GM21786 (cell line): ENCODE measurements around the gene TBC1D2B.

Experiments
- ATAC-seq: cut with Tn5 transposase; IDR thresholded peaks from one replicate; pipeline ENCODE4 v1.9.1; 2021; ENCODE audit not compliant: unreplicated experiment

The TBC1D2B gene

DNA sequence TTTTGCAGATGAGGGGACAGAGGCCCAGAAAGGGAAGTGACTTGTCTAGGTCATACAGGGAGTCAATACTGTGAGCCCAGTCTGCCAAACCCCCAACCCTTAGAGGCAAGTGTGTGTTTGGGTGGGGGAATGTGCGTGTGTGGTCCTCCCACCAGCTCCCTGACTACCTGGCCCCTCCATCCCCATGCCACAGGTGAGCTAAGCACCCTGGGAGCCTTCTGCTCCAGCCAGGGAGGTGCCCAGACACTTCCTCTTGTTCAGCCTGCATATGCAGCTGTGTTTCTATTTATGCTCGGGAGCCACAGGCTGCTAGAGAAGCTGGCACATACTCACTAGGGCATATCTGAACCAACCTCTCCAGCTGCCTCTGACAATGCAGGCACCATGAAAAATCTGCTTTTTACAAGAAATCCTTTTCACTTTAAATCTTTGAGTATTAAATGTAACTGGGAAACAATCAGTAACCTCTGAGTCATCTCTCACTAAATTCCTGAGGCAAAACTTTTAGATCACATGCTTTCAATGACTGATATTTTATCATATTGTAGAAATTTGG lies 20.7 kb downstream of the TBC1D2B start:
- no peak for ATAC-seq

DNA sequence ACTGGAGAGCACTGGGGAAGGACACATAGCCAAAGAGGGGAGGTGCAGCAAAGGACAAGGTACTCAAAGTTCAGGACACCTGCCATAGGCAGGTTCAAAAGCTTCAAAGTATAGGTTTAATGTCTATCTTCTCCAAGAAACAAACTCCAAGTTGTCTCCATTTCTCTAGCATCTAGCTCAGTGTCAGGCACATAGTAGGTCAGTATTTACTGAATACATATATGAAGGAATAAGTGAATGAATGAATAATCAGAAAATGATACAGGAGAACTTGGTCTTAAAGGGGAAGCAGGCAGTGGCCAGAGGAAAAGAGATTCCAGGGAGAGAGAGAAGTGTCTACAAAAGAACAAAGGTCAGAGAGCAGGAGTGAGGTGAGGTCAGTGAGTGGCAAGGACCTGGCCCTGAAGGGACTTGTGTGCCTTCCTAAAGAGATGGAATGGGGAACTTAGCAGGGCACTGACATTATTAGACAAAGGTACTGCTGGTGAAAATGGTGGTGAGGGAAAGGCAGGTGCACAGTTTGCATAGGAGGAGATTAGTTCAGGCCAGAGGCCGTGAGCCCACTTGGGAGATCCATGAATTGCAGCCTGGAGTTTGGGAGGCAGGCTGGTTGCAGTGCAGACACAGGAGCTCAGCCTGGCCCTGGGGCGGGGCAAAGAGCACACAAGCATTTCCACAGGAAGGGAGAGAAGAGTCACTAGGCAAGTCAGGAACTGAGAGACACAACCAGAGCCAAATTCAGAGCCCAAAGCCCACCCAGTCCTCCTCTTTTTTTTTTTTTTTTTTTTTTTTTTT lies 21.4 kb downstream of the TBC1D2B start:
- ATAC-seq: no peak

DNA sequence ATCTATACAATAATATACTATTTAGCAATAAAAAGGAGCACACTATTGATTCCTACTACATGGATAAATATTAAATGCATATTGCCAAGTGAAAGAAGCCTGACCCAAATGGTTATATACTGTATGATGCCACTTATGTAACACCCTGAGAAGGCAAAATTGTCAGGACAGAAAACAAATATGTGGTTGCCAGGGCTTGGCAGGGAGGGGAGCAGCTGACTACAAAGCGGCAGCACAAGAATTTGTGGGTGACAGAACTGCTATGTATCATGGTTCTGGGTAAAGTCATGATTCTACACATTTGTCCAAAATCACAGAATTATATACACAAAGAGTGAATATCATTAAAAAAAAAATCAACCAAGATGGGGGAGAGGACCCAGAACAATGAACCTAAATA lies 22.5 kb downstream of the TBC1D2B start:
- ATAC-seq: no peak

DNA sequence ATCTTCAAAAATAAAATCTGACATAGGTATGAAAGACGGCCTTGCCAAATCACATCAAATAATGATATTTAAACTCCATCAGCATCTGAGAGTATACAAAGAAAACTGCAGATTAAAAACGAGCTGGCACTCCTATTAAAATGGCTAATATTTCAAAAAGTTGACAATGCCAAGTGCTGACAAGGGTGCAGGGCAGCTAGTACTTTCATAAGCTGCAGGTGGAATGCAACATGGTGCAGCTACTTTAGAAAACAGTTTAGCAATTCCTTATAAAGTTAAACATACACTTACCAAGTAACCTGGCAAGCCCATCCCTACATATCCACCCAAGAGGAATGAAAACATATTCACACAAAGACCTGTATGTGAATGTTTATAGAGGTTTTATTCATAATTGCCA lies 23.0 kb downstream of the TBC1D2B start:
- ATAC-seq: no peak

DNA sequence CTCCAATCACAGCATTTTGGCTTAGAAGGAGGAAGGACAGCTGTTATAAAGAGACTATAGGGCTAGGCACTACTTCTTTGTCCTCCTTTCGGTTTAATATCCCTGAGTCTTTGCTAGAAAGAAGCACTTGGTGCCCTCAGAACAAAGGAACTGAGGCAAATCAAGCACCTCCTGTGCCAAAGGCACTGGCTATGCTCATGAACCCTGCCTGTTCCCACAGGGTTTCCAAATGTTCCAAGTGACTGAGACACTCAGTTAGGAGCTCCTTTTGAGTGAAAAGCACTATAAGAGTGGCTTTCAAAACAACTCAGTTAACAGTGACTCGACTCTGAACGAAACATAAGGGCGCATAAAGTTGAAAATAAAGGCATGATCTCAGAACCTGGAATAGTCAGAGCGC lies 25.0 kb downstream of the TBC1D2B start:
- ATAC-seq: no peak

DNA sequence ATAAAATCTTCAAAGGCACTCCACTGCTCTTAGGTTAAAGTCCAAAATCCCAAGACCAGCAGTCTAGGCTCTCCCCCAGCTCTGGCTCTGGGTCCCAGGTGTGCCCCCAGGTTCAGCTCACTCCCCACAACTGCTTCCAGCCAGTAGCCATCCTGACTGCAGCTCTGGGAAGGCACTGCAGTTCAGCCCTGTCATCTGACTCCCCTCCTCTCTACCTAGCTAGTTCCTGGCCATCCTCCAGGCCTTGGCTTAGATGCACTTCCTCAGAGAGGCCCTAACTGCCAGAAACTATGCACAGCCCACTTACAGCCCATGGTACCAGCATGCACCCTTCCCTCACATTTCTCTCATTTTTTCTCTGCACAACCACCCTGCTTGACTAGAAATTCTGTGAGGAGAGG lies 25.5 kb downstream of the TBC1D2B start:
- no peak for ATAC-seq

DNA sequence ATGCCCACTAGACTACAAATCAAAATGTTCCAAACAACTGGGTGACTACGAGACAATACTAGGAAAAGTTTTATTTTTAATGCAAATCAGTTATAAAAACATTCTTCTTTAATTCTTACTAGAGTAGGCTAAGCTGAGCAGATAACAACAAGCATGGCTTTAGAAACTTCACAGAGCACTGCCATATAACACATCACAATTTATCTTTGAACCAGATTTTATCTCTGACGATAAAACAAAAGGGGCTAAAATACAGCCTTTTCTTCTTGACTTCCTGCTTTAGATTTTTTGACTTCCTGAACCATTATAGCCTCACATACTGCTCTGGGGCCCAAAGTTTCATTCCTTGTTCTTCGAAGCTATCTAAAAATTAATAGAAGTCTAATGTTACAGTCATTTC lies 25.9 kb downstream of the TBC1D2B start:
- no peak for ATAC-seq

DNA sequence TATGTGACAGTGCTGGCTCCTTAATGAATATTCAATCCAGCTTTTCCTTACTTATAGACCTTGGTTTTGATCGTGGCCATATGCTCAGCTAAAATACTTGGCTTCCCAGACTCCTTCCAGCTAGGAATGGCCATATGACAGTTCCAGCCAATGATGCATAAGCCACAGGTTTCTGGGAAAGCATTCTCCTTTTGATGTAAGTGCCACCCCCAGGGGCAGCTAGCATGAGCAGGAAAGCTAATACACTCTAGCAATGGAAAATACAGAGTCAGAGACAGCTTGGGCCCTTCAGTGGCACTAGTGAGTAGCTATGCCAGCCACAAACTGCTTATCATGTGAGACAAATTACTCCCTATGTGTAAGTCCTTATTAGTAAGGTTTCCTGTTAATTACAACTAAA lies 26.7 kb downstream of the TBC1D2B start:
- ATAC-seq: no peak

DNA sequence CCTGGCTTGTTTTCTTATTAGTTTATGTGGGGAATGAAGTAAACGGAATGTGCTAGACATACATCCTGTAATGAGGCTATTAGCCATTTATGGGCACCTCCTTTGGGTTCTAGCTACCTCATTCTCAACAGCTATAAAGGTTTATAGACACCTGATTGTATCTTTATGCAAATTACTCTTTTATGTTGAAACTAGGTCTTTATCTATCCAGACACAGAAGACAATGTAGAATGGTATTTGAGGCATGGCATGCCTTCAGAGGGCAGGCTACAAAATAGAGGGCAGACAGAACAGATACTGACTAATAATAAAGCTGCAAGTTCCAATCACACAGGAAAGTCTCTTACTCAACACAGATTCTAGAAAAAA lies 27.1 kb downstream of the TBC1D2B start:
- no peak for ATAC-seq

DNA sequence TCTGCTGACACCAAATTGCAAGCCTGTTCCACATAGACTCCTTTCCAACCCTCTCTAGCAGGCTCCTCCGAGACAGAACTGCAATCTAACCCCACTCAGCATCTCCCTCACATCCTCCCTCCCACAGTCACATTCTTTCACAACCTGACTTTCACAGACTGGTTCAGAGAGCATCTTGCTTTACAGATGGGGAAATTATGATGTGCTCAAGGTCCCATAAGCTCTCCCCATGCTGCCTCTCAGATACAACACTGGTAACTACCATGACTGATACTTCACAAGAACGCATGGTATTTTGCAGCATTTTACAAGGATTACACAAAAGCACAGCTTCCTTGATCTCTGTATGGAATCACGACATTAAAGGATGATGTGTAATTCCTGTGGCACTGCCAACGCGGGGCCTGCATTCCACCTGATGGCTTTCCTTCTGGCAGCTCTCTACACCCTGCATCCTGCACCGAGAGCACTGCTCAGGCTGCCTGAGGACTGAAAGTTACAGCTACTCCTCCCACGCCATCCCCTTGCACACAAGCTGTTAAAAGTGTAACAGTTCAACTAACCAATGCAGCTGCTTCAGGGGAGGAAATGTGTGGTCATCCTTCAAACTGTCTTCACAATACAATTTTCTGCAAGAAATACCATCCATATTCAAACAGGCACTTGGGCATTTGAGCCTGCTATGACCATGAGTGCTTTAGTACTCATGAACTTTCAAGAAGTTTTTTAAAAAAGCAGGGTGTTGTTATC lies 27.6 kb downstream of the TBC1D2B start:
- ATAC-seq: no peak

DNA sequence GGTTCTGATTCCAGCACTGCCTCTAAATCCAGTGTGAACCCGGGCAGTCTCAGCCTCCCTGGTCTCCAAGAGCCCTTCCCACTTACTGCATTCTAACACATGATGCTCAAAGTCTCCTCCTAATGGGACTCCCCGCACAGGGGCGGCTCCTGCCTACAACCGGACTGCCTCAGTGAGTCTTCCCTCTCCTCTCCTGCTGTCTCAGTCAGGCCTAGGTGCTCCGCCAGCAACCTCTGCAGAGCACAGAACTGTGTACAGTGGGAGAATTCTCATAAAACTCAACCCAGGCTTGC lies 28.9 kb downstream of the TBC1D2B start:
- no peak for ATAC-seq

DNA sequence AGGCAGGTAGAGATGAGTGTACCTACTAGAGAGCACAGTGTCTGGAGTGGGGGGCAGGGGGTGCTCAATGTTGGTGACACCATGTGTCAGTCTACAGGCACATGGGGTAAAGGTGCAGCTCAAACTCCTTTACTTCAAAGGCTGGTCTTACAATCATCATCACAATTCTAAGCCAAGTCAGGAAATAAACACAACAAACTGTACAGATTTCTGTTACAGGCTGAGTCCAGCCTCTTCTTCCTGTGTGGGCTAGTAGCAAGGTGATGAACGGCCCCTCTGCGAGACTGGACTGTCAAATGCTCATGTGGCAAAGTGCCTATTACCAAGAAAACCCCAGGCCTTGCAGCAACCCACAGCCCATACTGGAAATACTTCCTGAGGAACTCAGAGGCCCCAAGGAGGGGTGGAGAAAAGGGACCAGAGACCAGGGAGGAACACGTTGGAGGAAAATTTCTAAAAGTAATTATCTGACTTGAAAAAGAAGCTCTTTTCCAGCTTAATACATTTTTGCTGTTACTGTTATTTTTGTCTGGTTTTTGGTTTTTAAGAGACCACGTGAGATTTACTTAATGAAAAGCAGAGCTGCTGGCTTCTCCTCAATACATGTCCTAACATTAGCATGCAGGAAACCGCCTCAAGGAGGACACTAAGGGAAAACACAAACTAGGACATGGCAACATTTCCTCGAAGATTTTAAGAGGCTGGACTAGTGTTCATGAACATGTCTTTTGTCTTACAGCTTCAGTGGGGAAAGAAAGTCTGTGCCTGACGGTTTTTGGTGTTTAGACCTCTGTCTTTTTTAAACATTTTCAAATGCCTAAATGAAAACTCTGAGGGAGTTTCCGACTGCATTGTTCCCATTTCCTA lies 29.5 kb downstream of the TBC1D2B start:
- no peak for ATAC-seq

DNA sequence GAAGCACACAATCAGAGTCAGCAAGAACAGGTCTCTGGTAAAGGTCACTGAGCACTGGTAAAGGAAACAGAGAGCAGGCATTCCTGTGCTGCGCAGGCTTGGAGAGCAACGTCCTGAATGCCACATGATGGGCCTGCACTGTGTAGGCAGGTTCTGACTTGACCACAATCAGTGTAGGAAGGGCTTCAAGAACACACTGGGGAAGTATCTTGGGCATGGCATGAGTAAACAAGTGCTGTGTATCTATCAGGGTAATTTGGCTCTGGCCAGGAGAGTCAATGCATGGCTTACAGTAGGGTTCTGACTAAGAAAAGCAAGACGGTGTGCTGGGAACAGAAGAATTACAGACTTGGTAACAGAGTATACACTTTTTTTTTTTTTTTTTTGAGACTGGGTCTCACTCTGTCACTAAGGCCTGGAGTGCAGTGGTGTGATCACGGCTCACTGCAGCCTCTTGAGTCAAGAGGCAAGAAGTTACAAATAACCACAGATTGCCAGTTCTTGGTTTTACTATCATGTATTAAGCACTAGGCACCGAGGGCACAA lies 30.6 kb downstream of the TBC1D2B start:
- ATAC-seq: no peak

DNA sequence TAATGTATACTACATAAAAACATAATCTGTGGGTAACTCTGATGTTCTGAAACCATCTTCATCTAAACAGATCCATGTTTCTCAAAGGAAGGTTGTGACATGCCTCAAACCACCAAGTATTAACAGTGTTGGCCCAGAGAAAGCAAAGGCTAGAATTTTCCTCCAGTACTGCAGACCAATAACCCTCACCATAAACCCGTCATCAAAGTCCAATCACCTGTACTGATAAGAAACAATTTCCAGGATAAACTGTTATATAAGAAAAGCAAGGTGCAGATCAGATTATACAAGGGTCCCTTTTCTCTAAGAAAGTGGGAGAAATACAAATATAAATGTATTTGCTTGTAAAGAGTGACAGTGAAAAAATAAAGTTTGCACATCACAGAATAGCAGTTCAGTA lies 32.3 kb downstream of the TBC1D2B start:
- no peak for ATAC-seq

DNA sequence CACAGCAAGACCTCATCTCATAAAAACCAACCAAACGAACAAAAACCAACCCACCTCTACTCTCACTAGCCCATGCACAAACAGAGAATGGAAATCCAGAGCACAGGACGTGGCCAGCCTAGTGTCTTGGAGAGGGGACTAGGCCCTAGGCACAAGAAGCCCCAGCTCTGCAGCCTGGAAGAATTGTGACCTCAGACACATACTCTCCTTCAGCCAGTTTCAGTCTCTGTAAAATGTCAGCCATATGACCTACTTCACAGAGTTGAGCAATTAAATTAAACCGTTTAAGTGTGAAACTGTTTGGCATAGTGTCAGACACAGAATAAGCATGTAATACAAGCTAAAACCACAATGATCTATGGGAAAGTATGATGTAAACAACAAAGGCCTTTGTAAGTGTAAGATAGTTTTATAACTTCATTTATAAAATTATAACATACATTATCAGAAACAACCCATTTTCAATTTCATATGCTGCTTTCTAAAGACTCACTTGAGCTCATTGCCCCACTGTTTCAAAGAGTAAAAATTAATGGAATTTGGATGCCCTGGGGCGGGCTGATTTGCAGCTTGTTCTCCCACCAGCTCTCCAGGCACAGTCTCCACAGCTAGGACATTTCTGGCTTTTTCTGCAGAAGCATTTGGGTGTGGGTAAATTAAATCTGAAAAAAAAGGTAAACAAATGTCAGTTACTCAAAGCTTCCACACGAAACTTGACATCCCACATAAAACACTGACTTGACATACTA lies 32.9 kb downstream of the TBC1D2B start:
- ATAC-seq: no peak

DNA sequence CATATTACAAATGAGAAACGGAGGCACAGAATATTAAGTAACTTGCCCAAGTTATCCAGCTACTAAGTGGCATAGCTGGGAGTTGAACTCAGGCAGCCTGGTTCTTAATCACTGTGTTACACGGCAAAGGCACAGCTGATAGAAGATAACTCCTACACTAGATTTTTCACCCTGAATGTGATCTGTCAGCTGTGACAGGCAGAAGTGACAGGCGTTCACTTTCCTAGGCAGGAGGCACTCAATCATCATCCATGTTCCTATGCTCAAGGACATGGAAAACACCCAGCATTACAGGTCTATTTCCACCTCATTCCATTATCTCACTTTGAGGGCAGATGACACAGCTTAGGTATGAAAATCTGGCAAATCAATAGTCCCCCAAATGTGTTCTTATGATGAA lies 35.6 kb downstream of the TBC1D2B start:
- no peak for ATAC-seq

DNA sequence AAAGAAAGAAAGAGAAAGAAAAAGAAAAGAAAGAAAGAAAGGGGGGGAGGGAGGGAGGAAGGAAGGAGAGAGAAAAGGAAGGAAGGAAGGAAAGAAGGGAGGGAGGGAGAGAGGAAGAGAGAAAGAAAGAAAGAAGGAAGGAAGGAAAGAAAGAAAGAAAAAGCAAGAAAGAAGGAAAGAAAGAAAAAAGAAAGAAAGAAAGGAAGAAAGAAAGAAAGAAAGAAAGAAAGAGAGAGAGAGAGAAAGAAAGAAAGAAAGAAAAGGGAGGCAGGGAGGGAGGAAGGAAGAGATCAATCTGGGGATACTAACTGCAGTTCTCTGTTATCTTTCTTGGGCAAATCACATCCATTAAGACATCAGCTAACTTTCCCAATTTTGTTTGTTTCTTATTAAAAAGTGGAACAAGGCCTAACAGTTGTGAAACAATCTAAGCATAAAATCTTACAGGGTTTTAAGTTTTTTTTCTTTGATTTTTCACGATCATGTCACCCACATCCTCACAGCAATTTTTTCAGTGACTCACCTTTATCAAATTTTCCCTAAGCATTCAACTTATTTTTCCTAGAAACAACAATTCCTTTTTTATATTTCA lies 36.8 kb downstream of the TBC1D2B start:
- no peak for ATAC-seq

DNA sequence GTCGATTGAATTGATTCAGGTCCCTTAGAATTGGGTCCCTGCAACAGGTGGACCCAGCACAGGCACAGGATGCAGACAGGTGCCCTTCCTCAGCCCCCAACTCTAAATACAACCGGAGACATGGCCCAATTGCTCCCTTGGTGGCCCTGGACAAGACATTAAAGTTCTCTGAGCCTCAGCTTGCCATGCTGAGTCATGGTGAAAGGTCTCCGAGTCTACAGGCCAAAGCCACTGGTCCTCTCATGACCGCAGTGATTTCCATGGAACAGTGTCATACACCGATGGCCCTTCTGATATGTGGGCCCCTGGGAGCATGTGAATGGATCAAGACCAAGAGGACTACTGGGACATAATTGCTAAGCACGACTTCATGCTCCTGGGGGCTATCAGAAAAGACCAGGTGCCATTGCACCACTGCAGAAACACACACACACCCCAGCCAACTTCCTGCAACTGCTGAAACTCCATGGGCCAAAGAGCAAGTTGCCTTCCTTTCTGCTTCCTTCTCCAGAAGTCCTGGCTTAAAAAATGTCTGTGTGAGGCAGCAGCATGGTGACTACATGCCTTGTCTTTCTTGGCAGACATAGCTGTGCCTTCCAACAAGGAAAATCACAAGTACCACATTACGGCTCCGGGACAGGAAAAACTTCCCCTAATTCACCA lies 38.8 kb downstream of the TBC1D2B start:
- ATAC-seq: no peak

DNA sequence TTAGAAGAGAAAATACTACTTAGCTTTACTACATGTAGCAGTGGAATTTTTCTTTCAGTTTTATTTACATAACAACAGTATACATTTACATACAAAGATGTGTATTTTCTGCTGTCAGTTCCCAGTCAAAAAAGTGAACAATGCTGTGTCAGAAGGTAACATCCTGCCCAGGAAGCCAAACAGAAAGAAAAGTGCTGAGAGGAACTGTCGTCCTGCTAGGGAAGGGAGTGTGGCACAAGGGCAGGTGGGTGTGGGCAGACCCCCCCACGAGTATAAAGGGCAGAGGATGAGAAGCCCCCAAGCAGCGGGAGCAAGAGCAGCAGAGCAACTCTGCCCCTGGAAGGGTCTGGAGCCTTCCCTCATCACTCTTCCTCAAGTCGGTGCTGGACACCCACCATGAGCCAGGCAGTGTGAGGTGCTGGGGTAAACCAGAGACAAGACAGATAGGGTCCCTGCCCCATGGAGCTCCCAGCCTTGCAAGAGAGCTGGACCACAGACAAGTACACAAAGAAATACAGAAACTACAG lies 39.7 kb downstream of the TBC1D2B start:
- ATAC-seq: no peak
